Glomerular visceral epithelial cell (primary cell): ENCODE measurements around the gene PRRT2.
"Not testable (repeated sequence)": the region's sequence is repeated elsewhere in the genome, so short reads cannot be mapped to it uniquely, and the experiment has no call there.

Experiments used
- DNase-seq: peaks from one replicate; pipeline ENCODE4 v3.0.0-alpha.2; 2016; ENCODE audit errors: extremely low spot score

Gene PRRT2

GRCh38 chr16:29790949-29791844 is 20.8 kb upstream of the PRRT2 start:
- DNase-seq = no peak

- no peak for DNase-seq
Measured at GRCh38 chr16:29791845-29792807, 19.9 kb upstream of the PRRT2 start.

- not testable (repeated sequence) for DNase-seq
Measured at GRCh38 chr16:29793153-29793552, 18.8 kb upstream of the PRRT2 start.

- DNase-seq = no peak
Measured at GRCh38 chr16:29794231-29794710, 17.7 kb upstream of the PRRT2 start.

DNA sequence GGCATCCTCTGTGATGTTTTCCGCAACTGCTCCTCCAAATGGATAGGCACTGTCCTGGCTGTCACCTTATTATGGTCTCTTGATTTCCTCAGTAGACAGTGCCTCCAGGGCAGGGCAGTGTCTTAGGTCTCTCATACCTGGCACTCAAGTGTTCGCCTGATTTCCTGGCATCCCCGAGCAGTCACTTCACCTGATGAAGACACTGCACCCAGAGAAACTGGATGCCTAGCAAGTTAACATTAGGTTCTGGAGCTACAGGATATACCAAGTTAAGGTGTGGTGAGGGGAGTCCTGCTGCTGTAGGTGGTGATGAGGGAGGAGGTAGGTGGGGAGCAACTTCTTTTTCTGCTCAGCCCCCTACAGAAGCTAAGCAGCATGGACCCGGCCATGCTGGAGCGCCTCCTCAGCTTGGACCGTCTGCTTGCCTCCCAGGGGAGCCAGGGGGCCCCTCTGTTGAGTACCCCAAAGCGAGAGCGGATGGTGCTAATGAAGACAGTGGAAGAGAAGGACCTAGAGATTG is 9.5 kb upstream of the PRRT2 start:
- DNase-seq = no peak

DNA sequence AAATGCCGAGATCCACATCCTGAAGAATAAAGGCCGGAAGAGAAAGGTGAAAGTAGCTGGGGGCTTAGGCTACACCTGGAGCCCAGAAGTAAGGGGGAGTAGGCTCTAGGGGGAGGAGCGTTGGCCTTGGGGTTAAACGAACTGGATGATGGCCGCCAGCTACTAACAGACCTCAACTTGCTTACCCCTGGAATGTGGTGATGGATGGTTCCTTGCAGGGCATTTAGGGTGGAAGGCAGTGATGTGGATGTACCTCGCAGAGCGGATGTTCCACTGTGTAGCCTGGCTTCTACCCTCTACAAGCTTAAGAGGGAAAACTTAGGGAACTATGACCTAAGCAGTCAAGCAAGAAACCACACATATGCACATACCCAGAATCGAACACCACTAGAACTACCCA is 8.0 kb upstream of the PRRT2 start:
- DNase-seq = no peak

GRCh38 chr16:29804455-29805231 is 7.3 kb upstream of the PRRT2 start:
- no peak for DNase-seq

GRCh38 chr16:29805232-29806098 is 6.5 kb upstream of the PRRT2 start:
- DNase-seq = peak; percentile 96

- DNase-seq = no peak
Measured at GRCh38 chr16:29806099-29806579, 5.9 kb upstream of the PRRT2 start, which contains the start of gene MAZ. Gene MAZ, plus strand, starts transcription at chr16:29806529. Its CDS starts 173 bp downstream, at chr16:29806702.

- peak; percentile 82 for DNase-seq
Measured at GRCh38 chr16:29806641-29807425, 5.2 kb upstream of the PRRT2 start.

DNA sequence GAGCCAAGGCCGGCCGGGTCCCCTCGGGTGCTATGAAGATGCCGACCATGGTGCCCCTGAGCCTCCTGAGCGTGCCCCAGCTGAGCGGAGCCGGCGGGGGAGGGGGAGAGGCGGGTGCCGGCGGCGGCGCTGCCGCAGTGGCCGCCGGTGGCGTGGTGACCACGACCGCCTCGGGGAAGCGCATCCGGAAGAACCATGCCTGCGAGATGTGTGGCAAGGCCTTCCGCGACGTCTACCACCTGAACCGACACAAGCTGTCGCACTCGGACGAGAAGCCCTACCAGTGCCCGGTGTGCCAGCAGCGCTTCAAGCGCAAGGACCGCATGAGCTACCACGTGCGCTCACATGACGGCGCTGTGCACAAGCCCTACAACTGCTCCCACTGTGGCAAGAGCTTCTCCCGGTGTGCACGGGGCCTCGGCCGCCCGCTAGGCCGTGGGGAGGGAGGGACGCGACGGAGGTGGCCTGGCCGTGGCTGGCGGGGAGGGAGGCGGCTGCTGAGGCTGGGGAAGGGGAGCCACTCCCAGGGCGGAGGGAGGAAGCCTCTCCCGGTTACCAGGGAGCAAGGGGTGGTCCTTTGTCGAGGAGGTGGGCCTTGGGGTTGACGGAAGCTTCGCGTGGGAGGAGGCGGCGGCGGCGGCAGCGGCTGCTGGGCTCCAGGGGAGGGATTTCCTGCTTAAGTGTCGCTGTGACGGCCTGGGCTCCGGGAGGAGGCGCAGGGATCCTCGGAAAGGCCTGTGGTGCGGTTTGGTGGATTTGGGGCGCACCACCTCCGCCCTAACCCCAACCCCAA is 4.4 kb upstream of the PRRT2 start:
- DNase-seq = peak; percentile 86

DNA sequence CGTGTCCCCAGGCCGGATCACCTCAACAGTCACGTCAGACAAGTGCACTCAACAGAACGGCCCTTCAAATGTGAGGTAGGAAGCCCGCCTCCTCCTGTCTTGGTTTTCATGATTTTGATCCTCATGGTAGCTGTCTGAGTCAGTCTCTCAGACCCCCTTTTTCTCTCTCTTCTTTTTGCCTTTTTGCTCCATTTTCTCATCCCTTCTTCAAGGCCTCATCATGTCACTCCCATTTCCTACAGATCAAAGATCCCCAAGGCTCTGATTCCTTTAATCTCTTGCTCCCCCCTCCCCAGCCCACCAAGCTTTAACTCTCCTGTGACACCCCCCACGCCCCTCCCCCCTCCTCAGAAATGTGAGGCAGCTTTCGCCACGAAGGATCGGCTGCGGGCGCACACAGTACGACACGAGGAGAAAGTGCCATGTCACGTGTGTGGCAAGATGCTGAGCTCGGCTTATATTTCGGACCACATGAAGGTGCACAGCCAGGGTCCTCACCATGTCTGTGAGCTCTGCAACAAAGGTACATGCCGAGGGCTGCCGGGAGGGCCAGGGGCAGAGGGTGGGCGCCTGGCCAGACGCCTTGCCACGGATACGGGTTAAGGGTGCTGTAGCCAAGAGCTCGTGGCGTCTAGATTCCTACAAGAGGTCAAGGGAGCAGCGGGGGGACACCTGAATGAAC is 3.6 kb upstream of the PRRT2 start:
- DNase-seq = no peak

DNA sequence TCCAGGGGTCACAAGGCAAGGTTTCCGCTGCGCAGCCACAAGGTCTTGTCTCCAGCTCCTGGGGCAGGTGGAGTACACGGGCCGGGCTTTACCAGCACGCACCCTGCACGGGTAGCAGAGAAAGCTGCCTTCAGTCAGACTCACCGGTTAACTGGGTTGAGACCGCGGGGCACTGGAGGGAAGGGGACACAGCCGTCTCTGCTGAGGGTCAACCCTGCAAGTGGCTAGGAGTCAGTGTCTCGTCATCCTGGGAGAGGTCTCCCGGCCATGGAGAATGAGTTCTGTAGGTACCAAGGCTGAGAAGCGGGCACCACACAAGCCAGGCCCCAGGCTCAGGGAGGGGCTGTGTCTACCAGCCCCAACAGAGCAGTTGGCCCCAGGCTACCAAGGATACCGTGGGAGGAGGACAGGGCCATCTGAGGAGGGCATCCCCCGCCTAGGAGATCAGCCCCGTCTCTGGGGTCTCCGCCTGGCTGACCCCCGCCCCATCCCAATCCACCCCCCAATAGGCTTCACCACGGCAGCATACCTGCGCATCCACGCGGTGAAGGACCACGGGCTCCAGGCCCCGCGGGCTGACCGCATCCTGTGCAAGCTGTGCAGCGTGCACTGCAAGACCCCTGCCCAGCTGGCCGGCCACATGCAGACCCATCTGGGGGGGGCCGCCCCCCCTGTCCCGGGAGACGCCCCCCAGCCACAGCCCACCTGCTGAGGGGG is 2.8 kb upstream of the PRRT2 start:
- DNase-seq = no peak

- DNase-seq = no peak
Measured at GRCh38 chr16:29809850-29810698, 1.9 kb upstream of the PRRT2 start.

GRCh38 chr16:29810699-29811169 is 1.3 kb upstream of the PRRT2 start:
- DNase-seq = no peak
